NCI-H1092 (cell line): Measurements from ENCODE around the gene LIME1.
"Not testable (repeated sequence)": the region's sequence is repeated elsewhere in the genome, so short reads cannot be mapped to it uniquely, and the experiment has no call there.

Source experiments
- DNase-seq: peaks from one replicate; lab custom pipeline; 2025; lab: John Stamatoyannopoulos, UW

LIME1 gene

GRCh38 chr20:63773571-63774241 lies 37.2 kb downstream of the LIME1 start:
- DNase-seq: no peak

- no peak for DNase-seq
These were observed 37.8 kb downstream of the LIME1 start for GRCh38 chr20:63774306-63774705.

- DNase-seq: no peak
These were observed 38.9 kb downstream of the LIME1 start for GRCh38 chr20:63775096-63775978.

- DNase-seq: not testable (repeated sequence)
These were observed 40.4 kb downstream of the LIME1 start for GRCh38 chr20:63776875-63777274.

- no peak for DNase-seq
These were observed 41.1 kb downstream of the LIME1 start for GRCh38 chr20:63777614-63778013.

GRCh38 chr20:63778034-63778752 lies 41.7 kb downstream of the LIME1 start:
- DNase-seq: no peak

- no peak for DNase-seq
These were observed 42.4 kb downstream of the LIME1 start for GRCh38 chr20:63778857-63779256.

GRCh38 chr20:63781181-63781580 lies 44.7 kb downstream of the LIME1 start:
- DNase-seq: no peak

GRCh38 chr20:63782051-63782471 lies 45.6 kb downstream of the LIME1 start:
- DNase-seq: no peak

- DNase-seq: no peak
These were observed 46.1 kb downstream of the LIME1 start for GRCh38 chr20:63782521-63782971.

GRCh38 chr20:63783970-63784369 lies 47.5 kb downstream of the LIME1 start:
- DNase-seq: no peak

GRCh38 chr20:63785691-63786131 lies 49.2 kb downstream of the LIME1 start:
- DNase-seq: no peak

- DNase-seq: no peak
These were observed 50.8 kb downstream of the LIME1 start for GRCh38 chr20:63787302-63787701.

GRCh38 chr20:63787749-63788148 lies 51.3 kb downstream of the LIME1 start:
- no peak for DNase-seq
